ENCODE data around the gene KDM2A. TPM values are rescaled to one million over a fixed set of nuclear protein-coding genes. Genes with fewer than 3 reads are reported as not detected.

The KDM2A gene
- total RNA-seq, 1 experiment from 2014 or later = 65.3 TPM

GRCh38 chr11:67079065-67079705, 39.9 kb upstream of the KDM2A start:
- no peak overlapping the region for H3K9ac ChIP-seq (ENCODE audit: low read length)
- H3K9me2 ChIP-seq (replicated peaks; ENCODE audit: low read length) = no peaks in the 10 kb centered on the region
- H3K79me2 ChIP-seq (ENCODE audit: low read length) = no peaks in the 10 kb centered on the region
- no peaks in the 10 kb centered on the region for H3K27me3 ChIP-seq (ENCODE audit: low read length)
- H3K9me3 ChIP-seq (ENCODE audit: low read length) = no peaks in the 10 kb centered on the region
- DNase-seq = no peak
- no peak overlapping the region for H3K4me2 ChIP-seq (ENCODE audit: low read length)
- CTCF ChIA-PET = no interaction called here
- H3F3A ChIP-seq (ENCODE audit: low read length, unreplicated experiment) = no peaks in the 10 kb centered on the region
- peaks cover 19% of the 10 kb centered on the region for H3K4me1 ChIP-seq (ENCODE audit: insufficient read depth, low read length)
- intact Hi-C loops (cut with micrococcal nuclease) = no loop called here
- peak; percentile 11; the same call in 1 of the 2 replicates for ATAC-seq
- POLR2A ChIA-PET (ENCODE audit: unreplicated experiment) = interaction anchor here (0.6 kb wide), 1 partner anchor 24 kb away, joined by 9 read pairs; no protein-coding TSS in a partner anchor
- no peak overlapping the region for H2AFZ ChIP-seq (ENCODE audit: low read length)
- H4K20me1 ChIP-seq (ENCODE audit: low read length) = no peaks in the 10 kb centered on the region
- no TSS peak for BruUV-seq (replicated peaks)
- no peaks in the 10 kb centered on the region for H3K36me3 ChIP-seq (ENCODE audit: low read depth, low read length)
- no peak overlapping the region for H3K4me3 ChIP-seq (ENCODE audit: low read length)
- TF ChIP-seq EZH2phosphoT487 (IDR thresholded peaks at IDR 0.05; ENCODE audit: borderline replicate concordance, low read length) (no peak), EZH2 (IDR thresholded peaks at IDR 0.05; ENCODE audit: low read length, unreplicated experiment) (no peak)
- TF ChIP-seq, protein P1, sequence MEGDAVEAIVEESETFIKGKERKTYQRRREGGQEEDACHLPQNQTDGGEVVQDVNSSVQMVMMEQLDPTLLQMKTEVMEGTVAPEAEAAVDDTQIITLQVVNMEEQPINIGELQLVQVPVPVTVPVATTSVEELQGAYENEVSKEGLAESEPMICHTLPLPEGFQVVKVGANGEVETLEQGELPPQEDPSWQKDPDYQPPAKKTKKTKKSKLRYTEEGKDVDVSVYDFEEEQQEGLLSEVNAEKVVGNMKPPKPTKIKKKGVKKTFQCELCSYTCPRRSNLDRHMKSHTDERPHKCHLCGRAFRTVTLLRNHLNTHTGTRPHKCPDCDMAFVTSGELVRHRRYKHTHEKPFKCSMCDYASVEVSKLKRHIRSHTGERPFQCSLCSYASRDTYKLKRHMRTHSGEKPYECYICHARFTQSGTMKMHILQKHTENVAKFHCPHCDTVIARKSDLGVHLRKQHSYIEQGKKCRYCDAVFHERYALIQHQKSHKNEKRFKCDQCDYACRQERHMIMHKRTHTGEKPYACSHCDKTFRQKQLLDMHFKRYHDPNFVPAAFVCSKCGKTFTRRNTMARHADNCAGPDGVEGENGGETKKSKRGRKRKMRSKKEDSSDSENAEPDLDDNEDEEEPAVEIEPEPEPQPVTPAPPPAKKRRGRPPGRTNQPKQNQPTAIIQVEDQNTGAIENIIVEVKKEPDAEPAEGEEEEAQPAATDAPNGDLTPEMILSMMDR (conservative IDR thresholded peaks at IDR 0.05; ENCODE audit: low read depth, low read length) = no peak
- 0 out of 2 replicates have a peak overlapping the region, but pooled peaks have one; percentile 9 for H3K27ac ChIP-seq (ENCODE audit: low read length)

- peak overlapping the region; percentile 64; the same call in 1 of the 2 replicates for H2AFZ ChIP-seq (ENCODE audit: low read length)
- no peaks in the 10 kb centered on the region for H3F3A ChIP-seq (ENCODE audit: low read length, unreplicated experiment)
- peaks cover 19% of the 10 kb centered on the region for H3K4me1 ChIP-seq (ENCODE audit: insufficient read depth, low read length)
- peak overlapping the region; percentile 32; the same call in 1 of the 2 replicates for H3K4me2 ChIP-seq (ENCODE audit: low read length)
- H3K36me3 ChIP-seq (ENCODE audit: low read depth, low read length) = no peaks in the 10 kb centered on the region
- no peak for TF ChIP-seq EZH2phosphoT487 (IDR thresholded peaks at IDR 0.05; ENCODE audit: borderline replicate concordance, low read length)
- TF ChIP-seq, protein P1 (conservative IDR thresholded peaks at IDR 0.05; ENCODE audit: low read depth, low read length) = no peak
- TF ChIP-seq EZH2 (IDR thresholded peaks at IDR 0.05; ENCODE audit: low read length, unreplicated experiment) = no peak
- H4K20me1 ChIP-seq (ENCODE audit: low read length) = no peaks in the 10 kb centered on the region
- no peak overlapping the region for H3K4me3 ChIP-seq (ENCODE audit: low read length)
- no peak for DNase-seq
- no peaks in the 10 kb centered on the region for H3K27me3 ChIP-seq (ENCODE audit: low read length)
- H3K9me2 ChIP-seq (replicated peaks; ENCODE audit: low read length) = no peaks in the 10 kb centered on the region
- H3K9ac ChIP-seq (ENCODE audit: low read length) = no peak overlapping the region
- intact Hi-C loops (cut with micrococcal nuclease) = loop anchor here (5.0 kb wide), 1 partner anchor 235 kb away; no protein-coding TSS in a partner anchor
- BruUV-seq (replicated peaks) = no TSS peak
- ChIA-PET CTCF (interaction anchor here (0.6 to 0.9 kb wide), 3 partner anchors 85 to 235 kb away, joined by 3 to 4 read pairs (median 3); no protein-coding TSS in a partner anchor), POLR2A (ENCODE audit: unreplicated experiment) (interaction anchor here (0.6 kb wide), 1 partner anchor 29 kb away, joined by 5 read pairs; no protein-coding TSS in a partner anchor)
- H3K27ac ChIP-seq (ENCODE audit: low read length) = no peak overlapping the region
- H3K9me3 ChIP-seq (ENCODE audit: low read length) = no peaks in the 10 kb centered on the region
- no peaks in the 10 kb centered on the region for H3K79me2 ChIP-seq (ENCODE audit: low read length)
- no peak for ATAC-seq
Measured at GRCh38 chr11:67082071-67082791, 36.8 kb upstream of the KDM2A start.
